Choroid plexus epithelial cell (primary cell): ENCODE data around the gene SCARB2.

ENCODE experiments used
- DNase-seq: peaks from one replicate; pipeline ENCODE4 v3.0.0-alpha.2; 2010; ENCODE audit warnings: low read depth
- H3K4me3 ChIP-seq: 2 replicates; pipeline ENCODE4 v1.5.1; 2011; ENCODE audit warnings: low read depth, mild to moderate bottlenecking, control low read depth, low read length, moderate library complexity
- CTCF ChIP-seq: conservative IDR thresholded peaks from 2 replicates; pipeline ENCODE4 v1.5.1; 2011; ENCODE audit warnings: low read depth, mild to moderate bottlenecking, control low read depth, inconsistent platforms, low read length, moderate library complexity

The SCARB2 gene

GRCh38 chr4:76232681-76233080 is 19.1 kb upstream of the SCARB2 start:
- TF ChIP-seq CTCF: no peak
- DNase-seq: no peak

GRCh38 chr4:76226418-76226817 is 12.8 kb upstream of the SCARB2 start:
- TF ChIP-seq CTCF: no peak
- no peak for DNase-seq
- no peak overlapping the region for H3K4me3 ChIP-seq

More at GRCh38 chr4:76232681-76233080, 19.1 kb upstream of the SCARB2 start:
- no peak overlapping the region for H3K4me3 ChIP-seq

GRCh38 chr4:76224171-76224570 is 10.5 kb upstream of the SCARB2 start:
- no peak overlapping the region for H3K4me3 ChIP-seq
- TF ChIP-seq CTCF: no peak
- no peak for DNase-seq

GRCh38 chr4:76219299-76220055 is 5.9 kb upstream of the SCARB2 start:
- DNase-seq: peak; percentile 85
- TF ChIP-seq CTCF: no peak
- no peak overlapping the region for H3K4me3 ChIP-seq

- no peak overlapping the region for H3K4me3 ChIP-seq
- no peak for DNase-seq
- TF ChIP-seq CTCF: no peak
Measured at GRCh38 chr4:76216975-76217814, 3.6 kb upstream of the SCARB2 start.

GRCh38 chr4:76216524-76216923 is 2.9 kb upstream of the SCARB2 start:
- no peak for DNase-seq
- no peak for TF ChIP-seq CTCF
- H3K4me3 ChIP-seq: no peak overlapping the region
